GM23338 (cell line): ENCODE measurements around the gene PIGZ. TPM values are rescaled to one million over a fixed set of nuclear protein-coding genes. Genes with fewer than 3 reads are reported as not detected.

Source experiments
- ATAC-seq: fragments of 200-7000 bp; cut with Tn5 transposase; 3 replicates; pipeline ENCODE4 v1.9.1; 2020
- DNase-seq: peaks from one replicate; pipeline ENCODE4 v3.0.0-alpha.2; 2015; ENCODE audit warnings: low spot score
- H2AFZ ChIP-seq: fragments of 200-600 bp; sonication (generic); 2 replicates; pipeline ENCODE4 v1.8.0; 2016; ENCODE audit warnings: antibody characterized with exemption, mild to moderate bottlenecking, moderate library complexity
- H3F3A ChIP-seq: fragments of 200-600 bp; sonication (generic); replicated peaks from 2 replicates; pipeline ENCODE4 v1.8.0; 2017; ENCODE audit warnings: antibody characterized with exemption, mixed run types, low read depth
- H3K27ac ChIP-seq: fragments of 200-600 bp; sonication (generic); 2 replicates; pipeline ENCODE4 v1.6.1; 2016; ENCODE audit warnings: low read depth
- H3K27me3 ChIP-seq: fragments of 200-600 bp; sonication (generic); 2 replicates; pipeline ENCODE4 v1.8.0; 2016; ENCODE audit warnings: mild to moderate bottlenecking, mixed run types, moderate library complexity; ENCODE audit not compliant: insufficient read depth
- H3K36me3 ChIP-seq: fragments of 200-600 bp; sonication (generic); 2 replicates; pipeline ENCODE4 v1.8.0; 2016; ENCODE audit warnings: mild to moderate bottlenecking; ENCODE audit not compliant: insufficient read depth
- H3K4me1 ChIP-seq: fragments of 200-600 bp; sonication (generic); 2 replicates; pipeline ENCODE4 v1.8.0; 2016; ENCODE audit warnings: mild to moderate bottlenecking, moderate library complexity; ENCODE audit not compliant: insufficient read depth
- H3K4me2 ChIP-seq: fragments of 200-600 bp; sonication (generic); 2 replicates; pipeline ENCODE4 v1.7.1; 2017; ENCODE audit warnings: mixed run types
- H3K4me3 ChIP-seq: fragments of 200-600 bp; sonication (generic); 2 replicates; pipeline ENCODE4 v1.6.1; 2016; ENCODE audit warnings: mixed run types
- H3K79me2 ChIP-seq: fragments of 200-600 bp; sonication (generic); replicated peaks from 2 replicates; pipeline ENCODE4 v1.8.0; 2017; ENCODE audit warnings: mild to moderate bottlenecking; ENCODE audit not compliant: insufficient read depth
- H3K9me2 ChIP-seq: fragments of 200-600 bp; sonication (generic); 2 replicates; pipeline ENCODE4 v1.8.0; 2017; ENCODE audit not compliant: insufficient read depth
- H4K20me1 ChIP-seq: fragments of 200-600 bp; sonication (generic); replicated peaks from 2 replicates; pipeline ENCODE4 v1.8.0; 2017; ENCODE audit warnings: mild to moderate bottlenecking; ENCODE audit not compliant: insufficient read depth
- H3K27ac Mint-ChIP-seq: 2 replicates; pipeline ENCODE4 v1.8.0; 2020; ENCODE audit warnings: inconsistent platforms, mild to moderate bottlenecking, moderate library complexity, mixed read lengths
- H3K27me3 Mint-ChIP-seq: 3 replicates; pipeline ENCODE4 v1.8.0; 2022; ENCODE audit warnings: low read depth, mild to moderate bottlenecking, moderate library complexity, mixed read lengths, inconsistent platforms; ENCODE audit not compliant: insufficient read depth, poor library complexity
- H3K36me3 Mint-ChIP-seq: 3 replicates; pipeline ENCODE4 v1.8.0; 2021; ENCODE audit warnings: low read depth, mild to moderate bottlenecking, inconsistent platforms, moderate library complexity, mixed read lengths
- H3K4me1 Mint-ChIP-seq: 3 replicates; pipeline ENCODE4 v1.8.0; 2020; ENCODE audit warnings: mild to moderate bottlenecking, inconsistent platforms, mixed read lengths
- H3K4me3 Mint-ChIP-seq: 3 replicates; pipeline ENCODE4 v1.8.0; 2021; ENCODE audit warnings: moderate library complexity, mild to moderate bottlenecking, inconsistent platforms, mixed read lengths
- H3K9me3 Mint-ChIP-seq: 3 replicates; pipeline ENCODE4 v1.8.0; 2020; ENCODE audit warnings: moderate library complexity, mild to moderate bottlenecking, inconsistent platforms, mixed read lengths
- EZH2 ChIP-seq: fragments of 200-600 bp; sonication (generic); IDR thresholded peaks from one replicate; pipeline ENCODE4 v1.8.0; 2017; ENCODE audit warnings: antibody characterized with exemption, mild to moderate bottlenecking, low read depth; ENCODE audit not compliant: unreplicated experiment
- EZH2phosphoT487 ChIP-seq: fragments of 200-600 bp; sonication (generic); IDR thresholded peaks from one replicate; pipeline ENCODE4 v1.8.1; 2018; ENCODE audit warnings: antibody characterized with exemption; ENCODE audit not compliant: unreplicated experiment
- POLR2AphosphoS5 ChIP-seq: IDR thresholded peaks from 2 replicates; pipeline ENCODE4 v1.6.1; 2016; ENCODE audit warnings: antibody characterized with exemption, low read depth
- STAT1 ChIP-seq: IDR thresholded peaks from one replicate; pipeline ENCODE4 v1.6.1; 2016; ENCODE audit warnings: antibody characterized with exemption; ENCODE audit not compliant: unreplicated experiment
- ZNF114 ChIP-seq: fragments of 250-450 bp; sonication (Bioruptor Pico); IDR thresholded peaks from 2 replicates; pipeline ENCODE4 v1.5.0; 2020; ENCODE audit warnings: mild to moderate bottlenecking, moderate library complexity
- ZNF331 ChIP-seq: fragments of 250-450 bp; sonication (Bioruptor Pico); IDR thresholded peaks from 2 replicates; pipeline ENCODE4 v1.5.0; 2020; ENCODE audit warnings: low read depth, mild to moderate bottlenecking, moderate library complexity
- polyA plus RNA-seq: library from polyadenylated mRNA; unstranded; fragments of >200 nt; fragmentation: Nextera tagmentation; extraction: Ambion mirVana; gene quantifications from 2 replicates; pipeline ENCODE4 v1.2.1, GENCODE V29; 2016
- total RNA-seq: library from RNA; depleted of rRNA; stranded (reverse); fragments of >200 nt; shearing (Covaris generic); gene quantifications from 2 replicates; pipeline ENCODE4 v1.2.3, GENCODE V29; 2014
- TF ChIP-seq, protein P1 (sequence below): fragments of 250-450 bp; sonication (Bioruptor Pico); IDR thresholded peaks from 2 replicates; pipeline ENCODE4 v1.5.0; 2020; ENCODE audit warnings: mild to moderate bottlenecking, moderate library complexity
- TF ChIP-seq, protein P2 (sequence below): IDR thresholded peaks from 2 replicates; pipeline ENCODE4 v1.6.1; 2016; ENCODE audit warnings: antibody characterized with exemption

PIGZ gene
- total and polyA plus RNA-seq, 2 experiments from 2014 or later, result 0.16 TPM; not detected in 1

DNA sequence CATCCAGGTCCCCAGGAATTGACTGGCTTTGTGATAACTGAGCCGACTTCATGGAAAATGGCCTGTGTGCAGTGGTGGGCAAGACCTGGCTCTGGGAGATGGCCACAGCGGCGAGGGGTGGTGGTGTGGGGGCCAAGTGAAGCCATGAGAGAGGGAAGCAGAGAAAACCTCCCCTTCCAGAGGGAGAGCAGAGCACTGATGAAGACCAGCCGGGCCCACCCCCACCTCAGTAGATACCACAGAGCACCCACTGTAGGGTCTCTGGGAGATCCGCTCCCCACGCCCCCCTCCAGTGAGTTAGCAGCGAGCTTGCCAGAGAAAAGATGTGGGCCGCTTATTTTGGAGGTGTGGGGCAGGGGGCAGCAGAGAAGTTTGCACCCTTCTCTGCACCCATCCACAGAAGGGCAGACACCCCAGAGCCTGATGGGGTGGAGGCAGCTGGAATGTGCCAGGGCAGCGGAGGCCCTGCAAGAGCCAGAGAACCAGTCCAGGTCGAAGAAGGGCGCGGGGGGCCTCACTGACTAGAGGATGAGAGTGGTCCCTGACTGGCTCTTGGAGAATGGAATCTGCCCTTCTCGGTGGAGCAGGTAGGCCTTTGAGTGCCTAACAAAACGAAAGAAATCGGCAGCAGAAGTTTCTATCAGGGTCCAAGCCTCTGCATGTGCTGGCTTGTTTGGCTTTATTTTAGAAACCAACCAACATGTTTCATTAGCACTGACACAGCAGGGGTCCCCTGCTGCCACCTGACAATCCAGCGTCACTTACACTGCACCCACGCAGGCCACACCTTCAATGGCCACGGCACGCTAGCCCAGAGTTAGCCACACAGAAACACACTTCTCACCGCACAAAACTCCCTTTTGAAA is 32.7 kb upstream of the PIGZ start (continued):
- TF ChIP-seq, protein P1, sequence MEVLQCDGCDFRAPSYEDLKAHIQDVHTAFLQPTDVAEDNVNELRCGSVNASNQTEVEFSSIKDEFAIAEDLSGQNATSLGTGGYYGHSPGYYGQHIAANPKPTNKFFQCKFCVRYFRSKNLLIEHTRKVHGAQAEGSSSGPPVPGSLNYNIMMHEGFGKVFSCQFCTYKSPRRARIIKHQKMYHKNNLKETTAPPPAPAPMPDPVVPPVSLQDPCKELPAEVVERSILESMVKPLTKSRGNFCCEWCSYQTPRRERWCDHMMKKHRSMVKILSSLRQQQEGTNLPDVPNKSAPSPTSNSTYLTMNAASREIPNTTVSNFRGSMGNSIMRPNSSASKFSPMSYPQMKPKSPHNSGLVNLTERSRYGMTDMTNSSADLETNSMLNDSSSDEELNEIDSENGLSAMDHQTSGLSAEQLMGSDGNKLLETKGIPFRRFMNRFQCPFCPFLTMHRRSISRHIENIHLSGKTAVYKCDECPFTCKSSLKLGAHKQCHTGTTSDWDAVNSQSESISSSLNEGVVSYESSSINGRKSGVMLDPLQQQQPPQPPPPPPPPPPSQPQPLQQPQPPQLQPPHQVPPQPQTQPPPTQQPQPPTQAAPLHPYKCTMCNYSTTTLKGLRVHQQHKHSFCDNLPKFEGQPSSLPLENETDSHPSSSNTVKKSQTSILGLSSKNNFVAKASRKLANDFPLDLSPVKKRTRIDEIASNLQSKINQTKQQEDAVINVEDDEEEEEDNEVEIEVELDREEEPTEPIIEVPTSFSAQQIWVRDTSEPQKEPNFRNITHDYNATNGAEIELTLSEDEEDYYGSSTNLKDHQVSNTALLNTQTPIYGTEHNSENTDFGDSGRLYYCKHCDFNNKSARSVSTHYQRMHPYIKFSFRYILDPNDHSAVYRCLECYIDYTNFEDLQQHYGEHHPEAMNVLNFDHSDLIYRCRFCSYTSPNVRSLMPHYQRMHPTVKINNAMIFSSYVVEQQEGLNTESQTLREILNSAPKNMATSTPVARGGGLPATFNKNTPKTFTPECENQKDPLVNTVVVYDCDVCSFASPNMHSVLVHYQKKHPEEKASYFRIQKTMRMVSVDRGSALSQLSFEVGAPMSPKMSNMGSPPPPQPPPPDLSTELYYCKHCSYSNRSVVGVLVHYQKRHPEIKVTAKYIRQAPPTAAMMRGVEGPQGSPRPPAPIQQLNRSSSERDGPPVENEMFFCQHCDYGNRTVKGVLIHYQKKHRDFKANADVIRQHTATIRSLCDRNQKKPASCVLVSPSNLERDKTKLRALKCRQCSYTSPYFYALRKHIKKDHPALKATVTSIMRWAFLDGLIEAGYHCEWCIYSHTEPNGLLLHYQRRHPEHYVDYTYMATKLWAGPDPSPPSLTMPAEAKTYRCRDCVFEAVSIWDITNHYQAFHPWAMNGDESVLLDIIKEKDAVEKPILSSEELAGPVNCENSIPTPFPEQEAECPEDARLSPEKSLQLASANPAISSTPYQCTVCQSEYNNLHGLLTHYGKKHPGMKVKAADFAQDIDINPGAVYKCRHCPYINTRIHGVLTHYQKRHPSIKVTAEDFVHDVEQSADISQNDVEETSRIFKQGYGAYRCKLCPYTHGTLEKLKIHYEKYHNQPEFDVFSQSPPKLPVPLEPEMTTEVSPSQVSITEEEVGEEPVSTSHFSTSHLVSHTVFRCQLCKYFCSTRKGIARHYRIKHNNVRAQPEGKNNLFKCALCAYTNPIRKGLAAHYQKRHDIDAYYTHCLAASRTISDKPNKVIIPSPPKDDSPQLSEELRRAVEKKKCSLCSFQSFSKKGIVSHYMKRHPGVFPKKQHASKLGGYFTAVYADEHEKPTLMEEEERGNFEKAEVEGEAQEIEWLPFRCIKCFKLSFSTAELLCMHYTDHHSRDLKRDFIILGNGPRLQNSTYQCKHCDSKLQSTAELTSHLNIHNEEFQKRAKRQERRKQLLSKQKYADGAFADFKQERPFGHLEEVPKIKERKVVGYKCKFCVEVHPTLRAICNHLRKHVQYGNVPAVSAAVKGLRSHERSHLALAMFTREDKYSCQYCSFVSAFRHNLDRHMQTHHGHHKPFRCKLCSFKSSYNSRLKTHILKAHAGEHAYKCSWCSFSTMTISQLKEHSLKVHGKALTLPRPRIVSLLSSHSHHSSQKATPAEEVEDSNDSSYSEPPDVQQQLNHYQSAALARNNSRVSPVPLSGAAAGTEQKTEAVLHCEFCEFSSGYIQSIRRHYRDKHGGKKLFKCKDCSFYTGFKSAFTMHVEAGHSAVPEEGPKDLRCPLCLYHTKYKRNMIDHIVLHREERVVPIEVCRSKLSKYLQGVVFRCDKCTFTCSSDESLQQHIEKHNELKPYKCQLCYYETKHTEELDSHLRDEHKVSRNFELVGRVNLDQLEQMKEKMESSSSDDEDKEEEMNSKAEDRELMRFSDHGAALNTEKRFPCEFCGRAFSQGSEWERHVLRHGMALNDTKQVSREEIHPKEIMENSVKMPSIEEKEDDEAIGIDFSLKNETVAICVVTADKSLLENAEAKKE (CRISPR knock-in tag), result no peak
- no peak for TF ChIP-seq ZNF331
- TF ChIP-seq STAT1, result no peak
- TF ChIP-seq ZNF114 (CRISPR knock-in tag), result no peak
- no peak for TF ChIP-seq EZH2phosphoT487

DNA sequence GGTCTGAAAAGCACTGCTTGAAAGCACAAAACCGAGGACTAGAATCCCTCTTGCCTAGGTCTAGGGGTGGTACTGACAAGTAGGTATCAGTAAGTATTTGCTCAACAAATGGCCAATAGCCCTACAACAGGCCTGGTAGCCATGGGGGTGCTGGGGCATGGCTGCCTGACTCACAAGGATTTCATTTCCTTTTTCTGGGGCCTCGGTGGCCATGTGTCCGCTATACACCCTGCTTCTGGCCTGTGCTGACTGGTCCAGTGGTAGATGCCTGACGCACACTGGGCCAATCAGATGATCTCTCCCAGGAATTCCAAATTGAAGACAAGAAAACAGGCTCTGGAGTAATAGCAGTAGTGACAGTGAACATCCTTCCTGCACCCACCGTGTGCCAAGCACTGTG is 31.6 kb upstream of the PIGZ start:
- TF ChIP-seq ZNF114 (CRISPR knock-in tag), result no peak
- TF ChIP-seq POLR2AphosphoS5, result no peak
- no peak for TF ChIP-seq EZH2
- TF ChIP-seq, protein P2, sequence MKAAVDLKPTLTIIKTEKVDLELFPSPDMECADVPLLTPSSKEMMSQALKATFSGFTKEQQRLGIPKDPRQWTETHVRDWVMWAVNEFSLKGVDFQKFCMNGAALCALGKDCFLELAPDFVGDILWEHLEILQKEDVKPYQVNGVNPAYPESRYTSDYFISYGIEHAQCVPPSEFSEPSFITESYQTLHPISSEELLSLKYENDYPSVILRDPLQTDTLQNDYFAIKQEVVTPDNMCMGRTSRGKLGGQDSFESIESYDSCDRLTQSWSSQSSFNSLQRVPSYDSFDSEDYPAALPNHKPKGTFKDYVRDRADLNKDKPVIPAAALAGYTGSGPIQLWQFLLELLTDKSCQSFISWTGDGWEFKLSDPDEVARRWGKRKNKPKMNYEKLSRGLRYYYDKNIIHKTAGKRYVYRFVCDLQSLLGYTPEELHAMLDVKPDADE, result no peak
- no peak for TF ChIP-seq ZNF331
- no peak overlapping the region for H3K4me2 ChIP-seq
- peaks cover 28% of the 10 kb centered on the region for H3K27me3 ChIP-seq
- no peaks in the 10 kb centered on the region for H3K9me2 ChIP-seq
- H3K27ac Mint-ChIP-seq, result no peak overlapping the region
- H3K4me3 ChIP-seq, result no peak overlapping the region
- H3K79me2 ChIP-seq, result no peaks in the 10 kb centered on the region
- H3K4me1 ChIP-seq, result no peaks in the 10 kb centered on the region; the same call in 1 of the 2 replicates
- peaks cover 6% of the 10 kb centered on the region; the same call in 1 of the 2 replicates for H3F3A ChIP-seq
- H3K4me1 Mint-ChIP-seq, result peaks cover 8% of the 10 kb centered on the region
- no peaks in the 10 kb centered on the region for H3K36me3 ChIP-seq
- no peak overlapping the region for H3K27ac ChIP-seq
- ATAC-seq, result no peak
- no peaks in the 10 kb centered on the region for H4K20me1 ChIP-seq
- H3K4me3 Mint-ChIP-seq, result no peak overlapping the region
- peaks cover 16% of the 10 kb centered on the region for H3K27me3 Mint-ChIP-seq
- no peak for DNase-seq
- peaks cover 1% of the 10 kb centered on the region; the same call in 1 of the 3 replicates for H3K9me3 Mint-ChIP-seq
- H2AFZ ChIP-seq, result no peak overlapping the region
- H3K36me3 Mint-ChIP-seq, result peaks cover 1% of the 10 kb centered on the region; the same call in 1 of the 3 replicates
